Calu3 (cell line): Measurements from ENCODE around the gene CMYA5. TPM values are rescaled to one million over a fixed set of nuclear protein-coding genes. Genes with fewer than 3 reads are reported as not detected.

Experiments used
- BruUV-seq: library from RNA; stranded (reverse); fragments of 400-500 nt; replicated peaks from 2 replicates; lab custom pipeline; 2021; lab: Mats Ljungman, UMichigan
- CTCF ChIA-PET: fragments of 300-600 bp; sonication (Branson Sonifier 250); formaldehyde crosslinking; loops from one replicate; lab custom pipeline; 2022; ENCODE audit warnings: antibody characterized with exemption; lab: Charles Lee
- DNase-seq: peaks from one replicate; pipeline ENCODE4 v3.0.0; 2022
- H3K27ac Mint-ChIP-seq: one replicate; pipeline ENCODE4 v1.8.0; 2022; ENCODE audit warnings: mixed read lengths; ENCODE audit not compliant: unreplicated experiment
- H3K27me3 Mint-ChIP-seq: one replicate; pipeline ENCODE4 v1.8.0; 2022; ENCODE audit warnings: mixed read lengths; ENCODE audit not compliant: unreplicated experiment
- H3K36me3 Mint-ChIP-seq: one replicate; pipeline ENCODE4 v1.8.0; 2022; ENCODE audit warnings: mild to moderate bottlenecking, moderate library complexity, mixed read lengths; ENCODE audit not compliant: insufficient read depth, unreplicated experiment
- H3K4me1 Mint-ChIP-seq: one replicate; pipeline ENCODE4 v1.8.0; 2022; ENCODE audit warnings: mild to moderate bottlenecking, low read depth, mixed read lengths; ENCODE audit not compliant: unreplicated experiment
- H3K4me3 Mint-ChIP-seq: one replicate; pipeline ENCODE4 v1.8.0; 2022; ENCODE audit warnings: mild to moderate bottlenecking, low read depth, moderate library complexity, mixed read lengths; ENCODE audit not compliant: unreplicated experiment
- H3K9me3 Mint-ChIP-seq: one replicate; pipeline ENCODE4 v1.8.0; 2022; ENCODE audit warnings: low read depth, mixed read lengths; ENCODE audit not compliant: unreplicated experiment
- intact Hi-C: fragments of 100-400 bp; cut with micrococcal nuclease; formaldehyde crosslinking; loops from one replicate; pipeline ENCODE4 v1.10.0; 2022; ENCODE audit not compliant: unreplicated experiment
- total RNA-seq: library from RNA; stranded (reverse); gene quantifications from 2 replicates; pipeline ENCODE4 v1.2.3, GENCODE V29; 2022
- TF ChIP-seq, protein P1 (sequence below): fragments of 200-600 bp; IDR thresholded peaks from one replicate; pipeline ENCODE4 v1.8.0; 2022; ENCODE audit warnings: antibody characterized with exemption; ENCODE audit not compliant: unreplicated experiment

The CMYA5 gene
- total RNA-seq, 1 experiment from 2014 or later = 3.3 TPM

DNA sequence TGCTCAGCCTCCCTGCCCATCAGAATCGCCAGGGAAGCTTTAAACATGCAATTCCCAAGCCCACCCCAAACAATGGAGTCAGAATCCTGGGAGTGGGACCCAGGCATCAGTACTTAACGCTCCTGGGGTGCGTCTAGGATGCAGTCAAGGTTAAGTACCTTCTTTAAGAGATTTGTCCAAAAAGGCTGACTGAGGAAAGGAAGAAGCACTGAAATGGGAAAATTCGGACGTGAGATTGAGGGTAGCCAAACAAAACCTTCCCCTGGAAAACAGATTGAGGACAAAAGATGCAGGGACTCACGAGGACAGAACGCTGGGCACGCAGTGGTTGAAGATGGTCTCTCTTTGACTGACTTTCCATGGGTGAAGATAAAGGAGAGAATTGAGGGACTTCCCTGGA lies 157.9 kb downstream of the CMYA5 start:
- Mint-ChIP-seq H3K27ac (no peak overlapping the region), H3K4me3 (no peak overlapping the region), H3K9me3 (no peaks in the 10 kb centered on the region), H3K36me3 (no peaks in the 10 kb centered on the region), H3K4me1 (no peaks in the 10 kb centered on the region), H3K27me3 (peaks cover 21% of the 10 kb centered on the region)
- CTCF ChIA-PET = interaction anchor here (0.7 kb wide), 1 partner anchor 218 kb away, joined by 6 read pairs; no protein-coding TSS in a partner anchor
- intact Hi-C loops = no loop called here
- TF ChIP-seq, protein P1, sequence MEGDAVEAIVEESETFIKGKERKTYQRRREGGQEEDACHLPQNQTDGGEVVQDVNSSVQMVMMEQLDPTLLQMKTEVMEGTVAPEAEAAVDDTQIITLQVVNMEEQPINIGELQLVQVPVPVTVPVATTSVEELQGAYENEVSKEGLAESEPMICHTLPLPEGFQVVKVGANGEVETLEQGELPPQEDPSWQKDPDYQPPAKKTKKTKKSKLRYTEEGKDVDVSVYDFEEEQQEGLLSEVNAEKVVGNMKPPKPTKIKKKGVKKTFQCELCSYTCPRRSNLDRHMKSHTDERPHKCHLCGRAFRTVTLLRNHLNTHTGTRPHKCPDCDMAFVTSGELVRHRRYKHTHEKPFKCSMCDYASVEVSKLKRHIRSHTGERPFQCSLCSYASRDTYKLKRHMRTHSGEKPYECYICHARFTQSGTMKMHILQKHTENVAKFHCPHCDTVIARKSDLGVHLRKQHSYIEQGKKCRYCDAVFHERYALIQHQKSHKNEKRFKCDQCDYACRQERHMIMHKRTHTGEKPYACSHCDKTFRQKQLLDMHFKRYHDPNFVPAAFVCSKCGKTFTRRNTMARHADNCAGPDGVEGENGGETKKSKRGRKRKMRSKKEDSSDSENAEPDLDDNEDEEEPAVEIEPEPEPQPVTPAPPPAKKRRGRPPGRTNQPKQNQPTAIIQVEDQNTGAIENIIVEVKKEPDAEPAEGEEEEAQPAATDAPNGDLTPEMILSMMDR = no peak
- no peak for DNase-seq
- no TSS peak for BruUV-seq

DNA sequence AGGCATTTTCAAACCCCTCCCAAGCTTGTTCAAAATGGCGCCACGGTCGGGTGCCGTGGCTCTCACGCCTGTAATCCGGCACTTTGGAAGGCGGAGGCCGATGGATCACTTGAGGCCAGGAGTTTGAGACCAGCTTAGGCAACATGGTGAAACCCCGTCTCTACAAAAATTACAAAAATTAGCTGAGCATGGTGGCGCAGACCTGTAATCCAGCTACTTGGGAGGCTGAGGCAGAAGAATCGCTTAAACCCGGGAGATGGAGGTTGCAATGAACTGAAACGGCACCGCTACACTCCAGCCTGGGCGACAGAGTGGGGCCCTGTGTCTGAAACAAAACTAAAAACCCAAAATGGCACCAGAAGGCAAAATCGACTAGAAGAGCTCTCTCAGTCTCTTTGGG lies 159.4 kb downstream of the CMYA5 start:
- H3K27ac Mint-ChIP-seq = no peak overlapping the region
- H3K27me3 Mint-ChIP-seq = peaks cover 21% of the 10 kb centered on the region
- intact Hi-C loops = no loop called here
- no TSS peak for BruUV-seq
- TF ChIP-seq, protein P1 = no peak
- H3K9me3 Mint-ChIP-seq = no peaks in the 10 kb centered on the region
- no peak overlapping the region for H3K4me3 Mint-ChIP-seq
- CTCF ChIA-PET = no interaction called here
- H3K36me3 Mint-ChIP-seq = no peaks in the 10 kb centered on the region
- no peak for DNase-seq
- no peaks in the 10 kb centered on the region for H3K4me1 Mint-ChIP-seq

Other genes with a start within 250 kb of the CMYA5 start
- gene HOMER1, start 175.7 kb upstream of the CMYA5 start, total RNA-seq = 26.6 and 32.5 TPM in 2 replicates
- gene TENT2, start 77.4 kb upstream of the CMYA5 start, total RNA-seq = 85.7 and 87.7 TPM in 2 replicates